Erythroblast (primary cell): ENCODE measurements around the gene SNX30.

Experiments used
- GATA1 ChIP-seq: IDR thresholded peaks from 2 replicates; pipeline ENCODE4 v1.6.1; 2011; ENCODE audit warnings: low read depth, mild to moderate bottlenecking, control low read depth, low read length, moderate library complexity
- POLR2A ChIP-seq: IDR thresholded peaks from 2 replicates; pipeline ENCODE4 v1.6.1; 2011; ENCODE audit warnings: mild to moderate bottlenecking, low read length

DNA sequence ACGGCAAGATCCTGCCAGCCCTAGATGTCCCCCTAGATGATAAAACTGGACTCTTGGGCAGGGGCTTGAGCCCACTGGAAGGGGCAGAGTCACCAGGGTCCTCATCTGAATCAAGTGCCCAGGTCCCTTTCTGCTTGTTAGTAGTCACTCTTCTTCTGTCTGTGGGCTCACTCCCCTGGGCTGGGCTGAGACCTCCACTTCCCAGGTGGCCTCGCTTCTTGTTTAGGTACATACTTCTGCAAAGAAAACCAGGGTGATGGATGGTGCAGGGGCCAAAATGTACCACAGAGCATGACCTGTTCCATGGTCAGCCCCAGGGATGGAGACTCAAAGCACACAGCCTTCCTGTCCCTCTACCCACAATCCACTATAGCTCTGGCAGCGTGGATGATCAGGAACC, 141.0 kb downstream of the SNX30 start:
- TF ChIP-seq POLR2A (no peak), GATA1 (no peak)
